Breast epithelium (tissue), 4 donors: ENCODE data around the gene SHISA6. TPM values are rescaled to one million over a fixed set of nuclear protein-coding genes. Genes with fewer than 3 reads are reported as not detected.

Experiments
- DNase-seq, 2 donors: peaks; one replicate each; pipeline ENCODE4 v3.0.0-alpha.2; 2019; ENCODE audit warnings: low spot score in 2 of 2
- H3K27ac ChIP-seq, 2 donors: fragments of 200-600 bp; sonication (generic) in 1 of 2; one replicate each; pipeline ENCODE4 v1.5.1; 2016 to 2019; ENCODE audit warnings: mild to moderate bottlenecking in 1 of 2
- H3K27me3 ChIP-seq, 2 donors: fragments of 200-600 bp; sonication (generic) in 1 of 2; one replicate each; pipeline versions ENCODE4 v1.5.1 to v1.6.0; 2017 to 2019; ENCODE audit warnings: control low read depth in 1 of 2, mild to moderate bottlenecking in 1 of 2
- H3K36me3 ChIP-seq: fragments of 200-600 bp; one replicate; pipeline ENCODE4 v1.5.1; 2019
- H3K4me1 ChIP-seq, 2 donors: fragments of 200-600 bp; sonication (generic); one replicate each; pipeline ENCODE4 v1.5.1; 2016 to 2019; ENCODE audit warnings: control low read depth in 1 of 2
- H3K4me3 ChIP-seq, 3 donors: fragments of 200-600 bp; sonication (generic); 1 replicate in 2 of 3; 2 replicates in 1 of 3; pipeline ENCODE4 v1.5.1; 2016 to 2019; ENCODE audit warnings: mild to moderate bottlenecking in 3 of 3, moderate library complexity in 2 of 3
- H3K9me3 ChIP-seq, 2 donors: fragments of 200-600 bp; sonication (generic) in 1 of 2; one replicate each; pipeline ENCODE4 v1.5.1; 2016 to 2019; ENCODE audit warnings: control low read depth in 1 of 2
- CTCF ChIP-seq, 3 donors: fragments of 450-650 bp; IDR thresholded peaks; one replicate each; pipeline ENCODE4 v1.5.1; 2016 to 2017; ENCODE audit warnings: antibody characterized with exemption in 3 of 3, mild to moderate bottlenecking in 3 of 3, moderate library complexity in 3 of 3
- POLR2A ChIP-seq: fragments of 450-650 bp; IDR thresholded peaks from one replicate; pipeline ENCODE4 v1.6.1; 2016; ENCODE audit warnings: antibody characterized with exemption, mild to moderate bottlenecking, moderate library complexity
- POLR2AphosphoS5 ChIP-seq, 3 donors: sonication (generic); formaldehyde crosslinking; IDR thresholded peaks; one replicate each; pipeline ENCODE4 v1.6.1; 2017; ENCODE audit warnings: antibody characterized with exemption in 3 of 3
- intact Hi-C: fragments of 100-400 bp; cut with DNase I; formaldehyde crosslinking; loops from one replicate; pipeline ENCODE4 v1.15.1; 2023; ENCODE audit warnings: low total_unique reads
- total RNA-seq, 3 donors: library from RNA; depleted of rRNA; stranded (reverse); fragments of >200 nt; gene quantifications; one replicate each; pipeline ENCODE4 v1.1.0, GENCODE V29; 2016

Gene SHISA6
- total RNA-seq, 3 donors from 2014 or later, result 0.44 to 5.3 (median 3.3) TPM

DNA sequence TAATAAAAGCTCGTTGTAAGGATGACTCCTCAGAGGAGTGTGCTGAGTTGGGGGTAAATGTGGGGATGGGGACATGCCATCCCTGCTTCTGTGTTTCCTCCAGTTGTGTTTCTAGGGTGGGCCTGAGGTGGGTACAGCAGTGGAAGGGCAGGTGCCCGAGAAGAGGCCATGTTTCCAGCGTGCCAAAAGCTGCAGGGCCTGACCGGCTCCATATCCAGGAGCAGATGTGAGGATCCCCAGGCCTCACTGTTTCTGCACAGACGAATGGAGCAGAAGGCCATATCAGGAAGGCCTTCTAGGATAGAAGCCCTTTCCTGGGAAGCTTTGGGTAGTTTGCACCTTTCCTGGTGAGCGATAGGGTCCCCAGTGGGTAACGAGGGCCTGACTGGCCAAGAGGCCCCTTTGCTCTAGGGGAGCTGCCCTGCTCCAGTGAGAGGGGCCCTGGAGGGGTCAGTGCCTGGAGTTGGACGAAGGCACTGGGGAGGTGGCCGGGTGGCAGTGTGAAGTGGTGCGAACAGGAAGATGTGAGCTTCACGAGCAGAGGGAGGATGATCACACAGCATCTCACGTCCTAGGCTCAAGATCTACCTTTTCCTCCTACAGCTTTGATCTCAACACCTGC lies 62.9 kb downstream of the SHISA6 start:
- intact Hi-C loops, result loop anchor here (2.0 kb wide), 1 partner anchor 141 kb away; no protein-coding TSS in a partner anchor
- Histone ChIP-seq H3K27ac (no peak overlapping the region), H3K4me3 (no peak overlapping the region), H3K27me3 (no peaks in the 10 kb centered on the region), H3K36me3 (no peaks in the 10 kb centered on the region), H3K9me3 (no peaks in the 10 kb centered on the region), H3K4me1 (no peaks in the 10 kb centered on the region)
- TF ChIP-seq POLR2AphosphoS5 (IDR thresholded peaks at IDR 0.05) (no peak), POLR2A (no peak), CTCF (IDR thresholded peaks at IDR 0.05) (no peak)
- DNase-seq, result no peak

DNA sequence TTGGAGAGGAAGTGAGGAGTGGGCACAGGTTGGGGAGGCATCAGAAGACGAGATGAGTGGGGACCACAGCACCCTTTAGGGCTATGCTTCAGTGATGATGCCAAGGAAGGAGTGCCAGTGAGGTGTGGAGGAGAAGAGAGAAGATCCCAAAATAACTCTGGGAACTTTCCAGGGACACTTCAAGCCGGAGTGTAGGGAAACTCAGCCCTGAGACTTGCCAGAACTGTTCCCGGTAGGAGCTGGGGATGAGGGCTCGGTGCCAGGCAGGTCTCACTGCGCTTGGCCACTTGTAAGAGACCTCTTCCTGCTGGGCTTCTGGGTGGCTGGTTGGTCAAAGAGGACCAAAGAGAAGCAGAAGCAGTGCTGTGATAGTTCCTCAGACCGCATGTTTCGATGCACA lies 63.6 kb downstream of the SHISA6 start:
- no peak for DNase-seq

DNA sequence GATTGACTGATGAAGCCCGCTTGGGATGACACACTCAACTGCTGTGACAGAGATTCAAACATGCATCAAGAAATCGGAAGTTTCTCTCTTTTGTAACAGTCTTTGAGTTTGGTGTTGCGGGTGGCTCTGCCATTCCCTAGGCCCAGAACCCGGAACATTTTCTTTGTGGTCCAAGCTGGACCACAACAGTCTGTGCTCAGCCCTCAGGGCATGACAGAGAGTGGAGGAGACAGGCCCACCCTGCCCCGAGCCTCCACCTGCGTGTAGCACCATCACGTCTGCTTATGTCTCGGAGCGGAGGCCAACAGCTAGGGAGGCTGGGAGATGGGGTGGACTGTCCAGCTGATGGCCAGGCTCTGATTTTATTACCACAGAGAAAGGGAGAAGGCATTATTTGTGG lies 64.5 kb downstream of the SHISA6 start:
- intact Hi-C loops, result no loop called here
- H3K27me3 ChIP-seq, result no peaks in the 10 kb centered on the region
- TF ChIP-seq POLR2AphosphoS5 (IDR thresholded peaks at IDR 0.05) (no peak), POLR2A (no peak), CTCF (IDR thresholded peaks at IDR 0.05) (no peak)
- H3K9me3 ChIP-seq, result no peaks in the 10 kb centered on the region
- no peaks in the 10 kb centered on the region for H3K4me1 ChIP-seq
- H3K4me3 ChIP-seq, result no peak overlapping the region
- H3K27ac ChIP-seq, result no peak overlapping the region
- no peaks in the 10 kb centered on the region for H3K36me3 ChIP-seq
- DNase-seq, result no peak

More for the DNA sequence above, 63.6 kb downstream of the SHISA6 start:
- no peak overlapping the region for H3K4me3 ChIP-seq
- no peak overlapping the region for H3K27ac ChIP-seq
- no peaks in the 10 kb centered on the region for H3K36me3 ChIP-seq
- TF ChIP-seq POLR2A (no peak), CTCF (IDR thresholded peaks at IDR 0.05) (no peak), POLR2AphosphoS5 (IDR thresholded peaks at IDR 0.05) (no peak)
- no peaks in the 10 kb centered on the region for H3K27me3 ChIP-seq
- intact Hi-C loops, result no loop called here
- no peaks in the 10 kb centered on the region for H3K9me3 ChIP-seq
- no peaks in the 10 kb centered on the region for H3K4me1 ChIP-seq

DNA sequence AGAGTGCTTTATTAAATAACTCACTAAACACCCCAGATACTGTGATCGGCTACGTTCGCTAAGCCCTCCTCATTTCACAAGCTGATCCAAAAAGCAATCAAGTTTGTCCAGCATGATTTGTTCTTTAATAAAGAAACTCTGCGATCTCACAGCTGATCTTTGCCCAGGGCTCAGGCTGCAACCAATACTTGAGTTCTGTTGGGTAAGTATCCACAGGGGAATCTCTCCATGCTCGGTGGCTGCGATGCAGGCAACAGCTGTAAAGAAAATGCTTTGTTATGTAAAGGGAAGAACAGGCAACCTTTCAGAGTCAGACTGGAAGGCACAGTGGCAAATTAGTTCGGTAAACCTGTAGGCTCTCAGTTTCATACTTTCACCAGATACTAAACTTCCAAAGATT lies 67.5 kb downstream of the SHISA6 start:
- Histone ChIP-seq H3K27me3 (no peaks in the 10 kb centered on the region), H3K4me3 (no peak overlapping the region), H3K9me3 (no peaks in the 10 kb centered on the region), H3K27ac (no peak overlapping the region), H3K36me3 (no peaks in the 10 kb centered on the region), H3K4me1 (no peaks in the 10 kb centered on the region)
- intact Hi-C loops, result no loop called here
- TF ChIP-seq POLR2AphosphoS5 (IDR thresholded peaks at IDR 0.05) (no peak), POLR2A (no peak), CTCF (IDR thresholded peaks at IDR 0.05) (no peak)
- no peak for DNase-seq

DNA sequence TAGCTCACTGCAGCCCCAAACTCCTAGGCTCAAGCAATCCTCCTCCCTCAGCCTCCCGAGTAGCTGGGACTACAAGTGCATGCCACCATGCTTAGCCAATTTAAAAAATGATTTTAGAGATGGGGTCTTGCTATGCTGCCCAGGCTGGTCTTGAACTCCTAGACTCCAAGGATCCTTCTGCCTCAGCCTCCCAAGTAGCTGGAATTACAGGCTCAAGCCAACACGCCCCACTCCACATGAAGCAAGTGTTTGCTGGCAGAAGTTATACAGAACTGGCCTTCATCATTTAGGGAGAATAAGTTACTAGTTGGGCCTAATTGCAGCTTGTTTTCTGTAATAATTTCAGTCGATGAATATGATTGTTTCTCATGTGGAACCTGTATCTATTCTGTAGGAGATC lies 68.0 kb downstream of the SHISA6 start:
- no peaks in the 10 kb centered on the region for H3K36me3 ChIP-seq
- H3K4me3 ChIP-seq, result no peak overlapping the region
- no peak for DNase-seq
- no peak overlapping the region for H3K27ac ChIP-seq
- TF ChIP-seq POLR2A (no peak), CTCF (IDR thresholded peaks at IDR 0.05) (no peak), POLR2AphosphoS5 (IDR thresholded peaks at IDR 0.05) (no peak)
- H3K4me1 ChIP-seq, result no peaks in the 10 kb centered on the region
- no peaks in the 10 kb centered on the region for H3K9me3 ChIP-seq
- no peaks in the 10 kb centered on the region for H3K27me3 ChIP-seq
- intact Hi-C loops, result no loop called here
